Measurements from ENCODE around the gene UBE2G2.

- TF ChIP-seq EZH2phosphoT487 (IDR thresholded peaks at IDR 0.05; ENCODE audit: insufficient read depth, low read depth), result no peak
- no peak for TF ChIP-seq EZH2 (IDR thresholded peaks at IDR 0.05; ENCODE audit: insufficient read depth, poor library complexity, severe bottlenecking)
Measured at GRCh38 chr21:44838951-44839350, 37.3 kb upstream of the UBE2G2 start.
